Neural cell (in vitro differentiated cells): ENCODE measurements around the gene ZNF230. TPM values are rescaled to one million over a fixed set of nuclear protein-coding genes. Genes with fewer than 3 reads are reported as not detected.

Experiments
- H2AFZ ChIP-seq: fragments of 200-600, 300-800 bp; sonication (generic), shearing (Covaris generic); 2 replicates; pipeline ENCODE4 v1.6.0; 2014; ENCODE audit warnings: low read depth, mild to moderate bottlenecking, antibody characterized with exemption, low read length, moderate library complexity
- H3F3A ChIP-seq: fragments of 200-600 bp; shearing (Covaris generic); 2 replicates; pipeline ENCODE4 v1.6.1; 2016; ENCODE audit warnings: mild to moderate bottlenecking, moderate library complexity, mixed read lengths, antibody characterized with exemption, low read length; ENCODE audit not compliant: insufficient read depth, poor library complexity, severe bottlenecking
- H3K27ac ChIP-seq: fragments of 200-600, 300-800 bp; sonication (generic), shearing (Covaris generic); 2 replicates; pipeline ENCODE4 v1.5.1; 2014; ENCODE audit warnings: mild to moderate bottlenecking, low read length, moderate library complexity
- H3K27me3 ChIP-seq: fragments of 300-800, 200-600 bp; sonication (generic), shearing (Covaris generic); 2 replicates; pipeline ENCODE4 v1.6.0; 2014; ENCODE audit warnings: mild to moderate bottlenecking, low read depth, low read length, moderate library complexity; ENCODE audit not compliant: insufficient read depth
- H3K36me3 ChIP-seq: fragments of 300-800, 200-600 bp; sonication (generic), shearing (Covaris generic); 2 replicates; pipeline ENCODE4 v1.5.1; 2014; ENCODE audit warnings: mild to moderate bottlenecking, antibody characterized with exemption, low read length, moderate library complexity; ENCODE audit not compliant: insufficient read depth
- H3K4me2 ChIP-seq: fragments of 300-800, 200-600 bp; sonication (generic), shearing (Covaris generic); 2 replicates; pipeline ENCODE4 v1.6.0; 2014; ENCODE audit warnings: mild to moderate bottlenecking, low read length
- H3K4me3 ChIP-seq: fragments of 300-800, 200-600 bp; sonication (generic), shearing (Covaris generic); 2 replicates; pipeline ENCODE4 v1.5.1; 2014; ENCODE audit warnings: mild to moderate bottlenecking, low read length, moderate library complexity
- H3K79me2 ChIP-seq: fragments of 200-600 bp; shearing (Covaris generic); replicated peaks from 2 replicates; pipeline ENCODE4 v1.6.0; 2014; ENCODE audit warnings: mild to moderate bottlenecking, low read length, moderate library complexity; ENCODE audit not compliant: insufficient read depth
- H3K9ac ChIP-seq: fragments of 300-800, 200-600 bp; sonication (generic), shearing (Covaris generic); 2 replicates; pipeline ENCODE4 v1.6.1; 2016; ENCODE audit warnings: mild to moderate bottlenecking, low read length, mixed read lengths
- H3K9me2 ChIP-seq: fragments of 200-600 bp; shearing (Covaris generic); 2 replicates; pipeline ENCODE4 v1.6.1; 2016; ENCODE audit warnings: mild to moderate bottlenecking, low read length, mixed read lengths; ENCODE audit not compliant: insufficient read depth
- H3K9me3 ChIP-seq: fragments of 200-600, 300-800 bp; sonication (generic), shearing (Covaris generic); 2 replicates; pipeline ENCODE4 v1.6.1; 2016; ENCODE audit warnings: mild to moderate bottlenecking, mixed run types, low read length, moderate library complexity, mixed read lengths
- H4K20me1 ChIP-seq: fragments of 200-600 bp; shearing (Covaris generic); 2 replicates; pipeline ENCODE4 v1.6.1; 2016; ENCODE audit warnings: mild to moderate bottlenecking, mixed run types; ENCODE audit not compliant: insufficient read depth
- CTCF ChIP-seq: fragments of 450-650 bp; IDR thresholded peaks from 2 replicates; pipeline ENCODE4 v1.5.1; 2014; ENCODE audit warnings: antibody characterized with exemption, mild to moderate bottlenecking, moderate library complexity; ENCODE audit not compliant: poor library complexity, severe bottlenecking
- EP300 ChIP-seq: fragments of 450-650 bp; conservative IDR thresholded peaks from 2 replicates; pipeline ENCODE4 v1.6.1; 2014; ENCODE audit warnings: antibody characterized with exemption, mild to moderate bottlenecking, moderate library complexity; ENCODE audit not compliant: poor library complexity, severe bottlenecking
- EZH2 ChIP-seq: fragments of 200-600, 300-800 bp; shearing (Covaris generic), sonication (generic); IDR thresholded peaks from 2 replicates; pipeline ENCODE4 v1.6.1; 2014; ENCODE audit warnings: antibody characterized with exemption, low read length, borderline replicate concordance, mild to moderate bottlenecking; ENCODE audit not compliant: insufficient read depth, poor library complexity, severe bottlenecking
- MXI1 ChIP-seq: fragments of 450-650 bp; conservative IDR thresholded peaks from 2 replicates; pipeline ENCODE4 v1.6.1; 2014; ENCODE audit warnings: antibody characterized with exemption, mild to moderate bottlenecking; ENCODE audit not compliant: poor library complexity, severe bottlenecking
- POLR2AphosphoS5 ChIP-seq: IDR thresholded peaks from 2 replicates; pipeline ENCODE4 v1.6.1; 2012
- RAD21 ChIP-seq: fragments of 450-650 bp; conservative IDR thresholded peaks from 2 replicates; pipeline ENCODE4 v1.6.1; 2014; ENCODE audit warnings: antibody characterized with exemption, mild to moderate bottlenecking, moderate library complexity
- REST ChIP-seq: IDR thresholded peaks from 2 replicates; pipeline ENCODE4 v1.6.1; 2012; ENCODE audit warnings: borderline replicate concordance
- SMC3 ChIP-seq: fragments of 450-650 bp; conservative IDR thresholded peaks from 2 replicates; pipeline ENCODE4 v1.6.1; 2014; ENCODE audit warnings: antibody characterized with exemption, mild to moderate bottlenecking, moderate library complexity; ENCODE audit not compliant: poor library complexity
- TAF1 ChIP-seq: IDR thresholded peaks from 2 replicates; pipeline ENCODE4 v1.6.1; 2012; ENCODE audit warnings: low read depth
- polyA plus RNA-seq: library from polyadenylated mRNA; depleted of rRNA; stranded (reverse); fragments of >200 nt; gene quantifications from 2 replicates; pipeline ENCODE4 v1.2.3, GENCODE V29; 2014

The ZNF230 gene
- polyA plus RNA-seq, 1 donor from 2014 or later: 6.7 TPM

- Histone ChIP-seq H3K79me2 (peaks cover 10% of the 10 kb centered on the region), H3K27ac (no peak overlapping the region), H4K20me1 (no peaks in the 10 kb centered on the region), H3F3A (no peaks in the 10 kb centered on the region), H3K9me2 (no peaks in the 10 kb centered on the region), H3K36me3 (no peaks in the 10 kb centered on the region), H3K4me2 (no peak overlapping the region), H2AFZ (no peak overlapping the region), H3K4me3 (no peak overlapping the region), H3K27me3 (no peaks in the 10 kb centered on the region), H3K9me3 (no peaks in the 10 kb centered on the region), H3K9ac (no peak overlapping the region)
- no peak for TF ChIP-seq RAD21
- no peak for TF ChIP-seq MXI1
- TF ChIP-seq POLR2AphosphoS5: no peak
- no peak for TF ChIP-seq EZH2
- TF ChIP-seq CTCF: no peak
- TF ChIP-seq SMC3: no peak
- no peak for TF ChIP-seq EP300
- no peak for TF ChIP-seq TAF1
- TF ChIP-seq REST: no peak
These were observed 18.5 kb downstream of the ZNF230 start for GRCh38 chr19:44021221-44021620.

- TF ChIP-seq RAD21 (no peak), REST (no peak), POLR2AphosphoS5 (no peak)
- Histone ChIP-seq H3K36me3 (peaks cover 15% of the 10 kb centered on the region), H3F3A (no peaks in the 10 kb centered on the region), H3K9me3 (no peaks in the 10 kb centered on the region), H3K9ac (peak overlapping the region; percentile 77), H3K27me3 (no peaks in the 10 kb centered on the region), H4K20me1 (no peaks in the 10 kb centered on the region), H3K79me2 (peaks cover 11% of the 10 kb centered on the region), H3K4me3 (peak overlapping the region; percentile 85), H3K27ac (peak overlapping the region; percentile 70), H2AFZ (peak overlapping the region; percentile 99), H3K9me2 (no peaks in the 10 kb centered on the region), H3K4me2 (peak overlapping the region; percentile 81)
These were observed 22.1 kb downstream of the ZNF230 start for GRCh38 chr19:44024900-44025216.
